Common myeloid progenitor, CD34-positive (primary cell): ENCODE measurements around the gene NPAS2.

Experiments
- CTCF ChIA-PET: fragments of 350-600 bp; sonication (Branson Sonifier 250); formaldehyde crosslinking; loops from one replicate; lab custom pipeline; 2021; ENCODE audit warnings: antibody characterized with exemption; lab: Charles Lee
- POLR2A ChIA-PET: fragments of 350-600 bp; sonication (Branson Sonifier 250); formaldehyde crosslinking; loops from one replicate; lab custom pipeline; 2021; ENCODE audit warnings: antibody characterized with exemption; lab: Charles Lee
- DNase-seq, 3 donors: peaks; one replicate each; pipeline versions ENCODE4 v3.0.0 to v3.0.0-alpha.2; 2013
- H3K27ac ChIP-seq, 2 experiments: 1 replicate in 1 of 2; 2 replicates in 1 of 2; pipeline ENCODE4 v1.7.0; 2013; ENCODE audit warnings: inconsistent platforms in 2 of 2, low read length in 2 of 2, mild to moderate bottlenecking in 2 of 2, low read depth in 1 of 2, moderate library complexity in 1 of 2; ENCODE audit not compliant: severe bottlenecking in 2 of 2, insufficient read depth in 1 of 2, poor library complexity in 1 of 2
- H3K27me3 ChIP-seq, 5 experiments: replicated peaks in 2 of 5; 1 replicate in 3 of 5; 2 replicates in 2 of 5; pipeline versions ENCODE4 v1.6.1 to v1.7.0; 2013; ENCODE audit warnings: low read length in 4 of 5, mild to moderate bottlenecking in 2 of 5, moderate library complexity in 2 of 5, inconsistent platforms in 1 of 5; ENCODE audit not compliant: insufficient read depth in 5 of 5, control insufficient read depth in 4 of 5
- H3K36me3 ChIP-seq, 4 experiments: 1 replicate in 2 of 4; 2 replicates in 2 of 4; pipeline versions ENCODE4 v1.6.1 to v1.7.0; 2013; ENCODE audit warnings: low read length in 3 of 4, control low read depth in 1 of 4, mild to moderate bottlenecking in 1 of 4; ENCODE audit not compliant: control insufficient read depth in 4 of 4, insufficient read depth in 4 of 4
- H3K4me1 ChIP-seq, 4 experiments: 1 replicate in 3 of 4; 2 replicates in 1 of 4; pipeline versions ENCODE4 v1.6.1 to v1.7.1; 2013; ENCODE audit warnings: low read length in 3 of 4, mild to moderate bottlenecking in 3 of 4, control low read depth in 1 of 4, inconsistent platforms in 1 of 4, moderate library complexity in 1 of 4; ENCODE audit not compliant: control insufficient read depth in 4 of 4, insufficient read depth in 4 of 4; ENCODE audit errors: control extremely low read depth in 1 of 4
- H3K4me3 ChIP-seq, 7 experiments: 1 replicate in 4 of 7; 2 replicates in 3 of 7; pipeline versions ENCODE4 v1.5.1 to v1.7.0; 2013; ENCODE audit warnings: mild to moderate bottlenecking in 7 of 7, low read length in 6 of 7, moderate library complexity in 6 of 7, inconsistent platforms in 2 of 7, low read depth in 2 of 7, control low read depth in 1 of 7; ENCODE audit not compliant: insufficient read depth in 4 of 7, control insufficient read depth in 1 of 7; ENCODE audit errors: extremely low read depth in 1 of 7
- H3K9me3 ChIP-seq, 5 experiments: 1 replicate in 4 of 5; 2 replicates in 1 of 5; pipeline versions ENCODE4 v1.6.1 to v1.7.1; 2013; ENCODE audit warnings: low read length in 4 of 5, mild to moderate bottlenecking in 2 of 5, inconsistent platforms in 1 of 5, low read depth in 1 of 5, moderate library complexity in 1 of 5; ENCODE audit not compliant: control insufficient read depth in 4 of 5, insufficient read depth in 2 of 5; ENCODE audit errors: control extremely low read depth in 1 of 5
- WGBS: methylation state at CpG from one replicate; pipeline ENCODE4 v1.1.5; 2013; ENCODE audit not compliant: insufficient coverage; 5-methylcytosine and 5-hydroxymethylcytosine counted together

The NPAS2 gene

DNA sequence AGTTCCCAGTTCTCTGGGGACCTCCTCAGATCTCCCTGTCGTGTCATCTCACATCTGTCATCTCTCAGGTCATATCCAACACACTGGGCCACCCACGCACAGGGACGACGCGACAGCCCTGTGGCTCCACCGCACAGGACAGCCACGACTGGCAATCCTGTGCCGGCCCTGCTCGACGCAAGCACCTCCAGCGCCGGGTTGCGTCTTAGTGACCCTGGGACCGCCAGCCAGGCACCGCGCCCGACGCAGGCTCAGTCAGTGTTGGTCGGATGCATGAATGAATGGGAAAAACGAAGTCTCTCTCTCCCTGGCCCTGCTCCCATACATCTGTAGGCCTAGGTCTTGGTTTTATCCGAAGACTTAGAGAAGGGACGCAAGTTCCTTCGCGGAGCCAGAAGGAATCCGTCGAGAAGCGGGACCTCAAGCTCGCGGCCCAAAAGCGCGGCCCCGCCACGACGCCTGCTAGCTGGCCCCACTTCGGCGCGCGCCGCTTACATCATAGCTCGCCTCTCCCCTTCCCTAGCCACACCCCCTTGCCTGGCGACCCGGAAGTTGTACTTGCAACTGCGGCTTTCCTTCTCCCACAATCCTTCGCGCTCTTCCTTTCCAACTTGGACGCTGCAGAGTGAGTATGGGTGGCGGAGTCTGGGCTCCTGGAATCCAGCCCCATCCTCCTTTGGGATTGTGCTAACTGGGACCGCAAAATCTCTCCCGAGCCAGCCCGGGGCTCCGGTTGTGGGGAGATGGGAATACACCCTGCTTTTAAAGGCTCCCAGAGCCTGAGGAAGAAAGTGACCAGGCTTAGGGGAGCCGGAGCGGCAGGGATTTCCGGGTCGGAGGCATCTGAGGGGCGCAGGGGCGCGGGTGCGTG is 182.0 kb downstream of the NPAS2 start, which contains the start of gene RPL31:
RPL31 (plus strand) TSS at position 599 of the 871 bp plus-strand sequence. CDS start 413 bp downstream, outside the sequence.
- peak within 1 kb of the TSS; percentile 89 to 95 for H3K27ac ChIP-seq
- peak; percentile 97 to 99 (median 99) for DNase-seq
- ChIA-PET POLR2A (no interaction called here), CTCF (interaction anchor here (0.6 to 2.5 kb wide), 5 partner anchors 11 to 250 kb away, joined by 3 to 13 read pairs (median 4); no protein-coding TSS in a partner anchor)
- peak within 1 kb of the TSS; percentile 92 to 98 (median 97) for H3K4me3 ChIP-seq
- 11% methylated on average over 49 of the region's 59 CpGs for WGBS
- H3K36me3 ChIP-seq = peaks cover 12 to 42% (median 32%) of the 10 kb centered on the region in 4 experiments
- H3K27me3 ChIP-seq = peaks cover 0 to 2% (median 0%) of the 10 kb centered on the region in 5 experiments
- peaks cover 12 to 26% (median 19%) of the 10 kb centered on the region in 4 experiments for H3K4me1 ChIP-seq
- H3K9me3 ChIP-seq = no peaks in the 10 kb centered on the region

DNA sequence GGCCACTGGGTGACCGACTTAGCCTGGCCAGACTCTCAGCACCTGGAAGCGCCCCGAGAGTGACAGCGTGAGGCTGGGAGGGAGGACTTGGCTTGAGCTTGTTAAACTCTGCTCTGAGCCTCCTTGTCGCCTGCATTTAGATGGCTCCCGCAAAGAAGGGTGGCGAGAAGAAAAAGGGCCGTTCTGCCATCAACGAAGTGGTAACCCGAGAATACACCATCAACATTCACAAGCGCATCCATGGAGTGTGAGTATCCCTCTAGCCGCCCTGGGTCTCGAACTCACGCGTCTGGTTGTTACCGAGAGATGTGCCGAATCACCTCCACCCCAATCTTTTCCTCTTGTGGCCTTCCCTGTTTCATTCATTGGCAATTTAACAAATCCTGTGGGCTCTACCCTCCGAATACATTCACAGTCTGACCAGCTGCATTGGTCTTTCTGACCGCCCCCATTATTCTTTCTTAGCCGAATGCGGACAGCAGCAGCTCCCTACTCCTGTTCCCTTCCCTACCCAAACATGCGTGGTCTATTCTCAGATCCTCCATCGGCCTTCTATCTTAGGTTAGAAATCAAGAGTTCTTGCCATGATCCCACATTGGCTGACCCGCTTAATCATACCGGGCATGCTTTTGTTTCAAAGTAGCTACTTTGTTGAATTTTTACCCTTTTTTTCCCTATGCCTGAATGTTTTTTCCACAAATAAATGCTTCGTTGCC is 182.8 kb downstream of the NPAS2 start:
- ChIA-PET CTCF (interaction anchor here (1.1 to 2.5 kb wide), 4 partner anchors 10 to 249 kb away, joined by 3 to 13 read pairs (median 4); no protein-coding TSS in a partner anchor), POLR2A (no interaction called here)
- H3K27me3 ChIP-seq = peaks cover 0 to 2% (median 0%) of the 10 kb centered on the region in 5 experiments
- no peaks in the 10 kb centered on the region for H3K9me3 ChIP-seq
- peaks cover 12 to 26% (median 19%) of the 10 kb centered on the region in 4 experiments for H3K4me1 ChIP-seq
- peaks cover 18 to 50% (median 40%) of the 10 kb centered on the region in 4 experiments for H3K36me3 ChIP-seq
- under 1% methylated on average over 19 of the region's 26 CpGs for WGBS
- DNase-seq = no peak
- H3K4me3 ChIP-seq = peak overlapping the region; percentile 92 to 98 (median 97)
- H3K27ac ChIP-seq = peak overlapping the region; percentile 89 to 95

DNA sequence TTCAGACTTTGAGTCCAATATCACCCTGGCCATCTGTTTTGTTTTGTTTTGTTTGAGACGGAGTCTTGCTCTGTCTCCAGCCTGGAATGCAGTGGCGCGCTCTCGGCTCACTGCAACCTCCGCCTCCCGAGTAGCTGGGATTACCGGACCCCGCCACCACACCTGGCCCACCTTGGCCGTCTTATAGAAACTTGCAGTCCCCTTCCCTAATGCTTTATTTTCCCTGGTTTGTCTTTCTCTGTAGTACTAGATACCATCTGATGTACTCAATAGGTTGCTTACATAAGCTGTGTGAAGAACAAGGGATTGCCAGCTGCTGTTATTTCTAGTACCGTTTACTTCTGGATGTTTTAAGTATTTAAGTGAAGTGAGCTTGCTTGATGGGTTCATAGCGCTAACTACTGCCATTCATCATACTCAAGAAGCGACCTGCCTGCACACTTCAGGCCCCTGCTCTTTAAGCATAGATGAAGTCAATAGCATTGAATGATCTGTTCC is 183.4 kb downstream of the NPAS2 start:
- Histone ChIP-seq H3K4me1 (peaks cover 12 to 26% (median 19%) of the 10 kb centered on the region in 4 experiments), H3K36me3 (peaks cover 18 to 56% (median 43%) of the 10 kb centered on the region in 4 experiments), H3K4me3 (peak overlapping the region in 6 of 7 experiments; percentile 92 to 98 (median 97)), H3K27me3 (peaks cover 0 to 2% (median 0%) of the 10 kb centered on the region in 5 experiments), H3K27ac (peak overlapping the region; percentile 89 to 95), H3K9me3 (no peaks in the 10 kb centered on the region)
- 72% methylated on average over 11 of the region's 12 CpGs for WGBS
- no peak for DNase-seq
- POLR2A ChIA-PET = no interaction called here
- CTCF ChIA-PET = interaction anchor here (1.1 to 2.5 kb wide), 4 partner anchors 9 to 249 kb away, joined by 3 to 13 read pairs (median 4); no protein-coding TSS in a partner anchor

DNA sequence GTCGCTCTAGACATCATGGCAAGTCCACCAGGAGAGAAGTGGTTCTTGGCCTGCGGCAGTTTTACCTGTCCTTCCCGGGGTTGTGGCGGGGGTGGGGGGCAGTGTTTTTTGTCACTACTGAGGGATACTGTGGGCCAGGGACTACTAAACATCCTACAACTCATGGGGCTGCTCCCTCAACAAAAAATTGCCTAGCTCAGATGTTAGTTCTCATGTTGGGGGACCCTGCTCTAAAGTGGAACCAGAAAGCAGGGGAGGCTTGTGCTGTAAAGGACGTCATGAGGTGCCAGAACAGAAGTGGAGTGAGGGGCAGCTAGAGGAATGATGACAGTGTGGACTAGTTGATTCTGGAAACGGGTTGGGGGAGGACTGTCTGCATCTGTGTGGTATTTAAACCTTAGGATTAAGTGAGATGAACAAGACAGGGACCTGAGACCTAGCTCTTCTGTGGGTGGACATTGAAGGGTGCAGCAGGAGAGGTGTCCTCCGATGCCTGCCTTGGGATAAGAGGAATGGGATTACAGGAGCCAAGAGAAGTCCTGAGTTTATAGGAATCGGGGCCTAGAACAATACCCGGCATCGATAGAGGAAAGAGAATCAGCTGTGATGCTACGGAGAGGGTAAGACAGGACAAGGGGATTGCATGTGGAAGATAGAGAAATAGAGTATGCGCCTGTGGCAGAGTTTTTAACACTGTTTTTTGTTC is 184.8 kb downstream of the NPAS2 start:
- POLR2A ChIA-PET = no interaction called here
- Histone ChIP-seq H3K36me3 (peaks cover 18 to 64% (median 48%) of the 10 kb centered on the region in 4 experiments), H3K4me3 (peak overlapping the region in 1 of 7 experiments; percentile 98), H3K27ac (peak overlapping the region in 1 of 2 experiments; percentile 95), H3K27me3 (no peaks in the 10 kb centered on the region), H3K4me1 (peaks cover 12 to 26% (median 19%) of the 10 kb centered on the region in 4 experiments), H3K9me3 (no peaks in the 10 kb centered on the region)
- WGBS = 96% methylated on average over 8 of the region's 12 CpGs
- CTCF ChIA-PET = interaction anchor here (0.8 to 2.5 kb wide), 4 partner anchors 8 to 433 kb away, joined by 3 to 13 read pairs (median 3); no protein-coding TSS in a partner anchor
- no peak for DNase-seq

DNA sequence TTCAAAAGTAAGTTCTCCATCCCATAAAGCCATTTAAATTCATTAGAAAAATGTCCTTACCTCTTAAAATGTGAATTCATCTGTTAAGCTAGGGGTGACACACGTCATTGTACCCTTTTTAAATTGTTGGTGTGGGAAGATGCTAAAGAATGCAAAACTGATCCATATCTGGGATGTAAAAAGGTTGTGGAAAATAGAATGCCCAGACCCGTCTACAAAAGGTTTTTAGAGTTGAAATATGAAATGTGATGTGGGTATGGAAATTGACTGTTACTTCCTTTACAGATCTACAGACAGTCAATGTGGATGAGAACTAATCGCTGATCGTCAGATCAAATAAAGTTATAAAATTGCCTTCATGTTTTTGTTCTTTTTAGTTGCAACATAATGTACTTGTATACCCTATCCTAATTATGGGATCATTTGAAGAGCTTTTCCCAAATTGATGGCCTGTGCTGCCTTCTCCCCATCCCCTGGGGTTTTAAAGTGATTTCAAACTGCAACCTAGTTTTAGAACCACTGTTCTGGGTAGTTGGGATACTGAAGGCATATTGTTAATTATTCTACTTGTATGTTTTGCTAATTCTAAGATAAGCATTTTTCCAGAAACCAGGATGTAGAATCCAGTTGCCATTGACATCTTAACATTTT is 186.3 kb downstream of the NPAS2 start:
- ChIA-PET CTCF (interaction anchor here (1.1 kb wide), 1 partner anchor 209 kb away, joined by 3 read pairs; no protein-coding TSS in a partner anchor), POLR2A (no interaction called here)
- DNase-seq = no peak
- Histone ChIP-seq H3K4me1 (peaks cover 12 to 26% (median 19%) of the 10 kb centered on the region in 4 experiments), H3K27ac (peak overlapping the region in 1 of 2 experiments; percentile 6), H3K27me3 (no peaks in the 10 kb centered on the region), H3K4me3 (no peak overlapping the region), H3K36me3 (peaks cover 18 to 75% (median 52%) of the 10 kb centered on the region in 4 experiments), H3K9me3 (no peaks in the 10 kb centered on the region)
- WGBS = 94% methylated on average over 2 of the region's 4 CpGs
